Loucy (cell line): Measurements from ENCODE around the gene PLEKHB2.

ENCODE experiments used
- H2AFZ ChIP-seq: fragments of 200-600 bp; sonication (generic); 2 replicates; pipeline ENCODE4 v1.6.0; 2016; ENCODE audit warnings: antibody characterized with exemption, mild to moderate bottlenecking, low read length, moderate library complexity
- H3F3A ChIP-seq: fragments of 200-600 bp; 2 replicates; pipeline ENCODE4 v1.6.0; 2016; ENCODE audit warnings: antibody characterized with exemption, low read depth, mild to moderate bottlenecking
- H3K27me3 ChIP-seq: fragments of 200-600 bp; sonication (generic); 2 replicates; pipeline ENCODE4 v1.6.1; 2014; ENCODE audit warnings: low read length, mild to moderate bottlenecking; ENCODE audit not compliant: insufficient read depth, poor library complexity, severe bottlenecking
- H3K36me3 ChIP-seq: fragments of 200-600 bp; sonication (generic); 2 replicates; pipeline ENCODE4 v1.6.1; 2016; ENCODE audit warnings: low read length; ENCODE audit not compliant: insufficient read depth
- H3K4me1 ChIP-seq: fragments of 200-600 bp; sonication (generic); 2 replicates; pipeline ENCODE4 v1.5.1; 2014; ENCODE audit warnings: low read length, mild to moderate bottlenecking; ENCODE audit not compliant: insufficient read depth, poor library complexity, severe bottlenecking
- H3K4me2 ChIP-seq: fragments of 200-600 bp; sonication (generic); 2 replicates; pipeline ENCODE4 v1.6.0; 2014; ENCODE audit warnings: antibody characterized with exemption, low read length, low read depth, mild to moderate bottlenecking; ENCODE audit not compliant: poor library complexity, severe bottlenecking
- H3K4me3 ChIP-seq: fragments of 200-600 bp; sonication (generic); 2 replicates; pipeline ENCODE4 v1.5.1; 2014; ENCODE audit warnings: low read length, mild to moderate bottlenecking, mixed read lengths; ENCODE audit not compliant: poor library complexity, severe bottlenecking
- H3K79me2 ChIP-seq: fragments of 200-600 bp; sonication (generic); 2 replicates; pipeline ENCODE4 v1.6.1; 2014; ENCODE audit warnings: low read length; ENCODE audit not compliant: insufficient read depth
- H3K9ac ChIP-seq: fragments of 200-600 bp; sonication (generic); 2 replicates; pipeline ENCODE4 v1.6.0; 2014; ENCODE audit warnings: mild to moderate bottlenecking, low read depth, low read length, moderate library complexity; ENCODE audit not compliant: poor library complexity, severe bottlenecking
- H3K9me2 ChIP-seq: fragments of 200-600 bp; sonication (generic); replicated peaks from 2 replicates; pipeline ENCODE4 v1.6.1; 2016; ENCODE audit warnings: low read depth, low read length, mixed read lengths
- H3K9me3 ChIP-seq: fragments of 200-600 bp; sonication (generic); 2 replicates; pipeline ENCODE4 v1.6.1; 2014; ENCODE audit warnings: mild to moderate bottlenecking, antibody characterized with exemption, low read length, low read depth; ENCODE audit not compliant: insufficient read depth
- H4K20me1 ChIP-seq: fragments of 200-600 bp; sonication (generic); 2 replicates; pipeline ENCODE4 v1.6.0; 2014; ENCODE audit warnings: antibody characterized with exemption, low read length, mild to moderate bottlenecking; ENCODE audit not compliant: insufficient read depth, poor library complexity, severe bottlenecking
- CTCF ChIP-seq: fragments of 200-600 bp; sonication (generic); conservative IDR thresholded peaks from 2 replicates; pipeline ENCODE4 v1.5.1; 2014; ENCODE audit warnings: mild to moderate bottlenecking, antibody characterized with exemption, low read length
- EZH2phosphoT487 ChIP-seq: fragments of 200-600 bp; IDR thresholded peaks from 2 replicates; pipeline ENCODE4 v1.6.1; 2018; ENCODE audit warnings: antibody characterized with exemption, mild to moderate bottlenecking, moderate library complexity, borderline replicate concordance

PLEKHB2 gene

GRCh38 chr2:131058214-131058843 lies 46.8 kb upstream of the PLEKHB2 start:
- H3K27me3 ChIP-seq: no peaks in the 10 kb centered on the region
- H3K4me2 ChIP-seq: no peak overlapping the region
- peaks cover 87% of the 10 kb centered on the region; the same call in 1 of the 2 replicates for H3K36me3 ChIP-seq
- no peaks in the 10 kb centered on the region for H3K9me2 ChIP-seq
- H3K9me3 ChIP-seq: no peaks in the 10 kb centered on the region
- H3F3A ChIP-seq: no peaks in the 10 kb centered on the region
- H3K79me2 ChIP-seq: peaks cover 84% of the 10 kb centered on the region
- no peaks in the 10 kb centered on the region for H3K4me1 ChIP-seq
- TF ChIP-seq CTCF (no peak), EZH2phosphoT487 (no peak)
- H2AFZ ChIP-seq: no peak overlapping the region
- H4K20me1 ChIP-seq: peaks cover 59% of the 10 kb centered on the region
- no peak overlapping the region for H3K4me3 ChIP-seq
- H3K9ac ChIP-seq: no peak overlapping the region

DNA sequence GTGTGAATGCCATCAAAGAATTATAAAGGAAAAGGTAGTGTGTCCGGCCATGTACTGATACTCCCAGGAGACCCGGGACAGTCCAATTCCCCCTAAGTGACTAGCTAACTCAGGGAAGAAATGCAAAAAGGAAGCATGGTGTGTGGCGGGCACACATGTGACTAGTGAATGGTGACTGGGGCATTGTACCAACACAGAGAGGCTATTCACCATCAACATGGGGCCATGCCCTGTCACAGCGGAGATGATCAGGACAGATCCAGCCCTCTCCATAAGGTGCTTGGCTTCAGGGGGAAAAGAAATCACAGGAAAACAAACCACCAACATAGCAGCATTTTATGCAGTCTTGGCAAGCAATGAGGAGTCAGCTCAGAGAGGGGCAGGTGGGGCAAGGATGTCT lies 46.2 kb upstream of the PLEKHB2 start:
- no peaks in the 10 kb centered on the region for H3K4me1 ChIP-seq
- H4K20me1 ChIP-seq: peaks cover 65% of the 10 kb centered on the region
- no peak overlapping the region for H3K9ac ChIP-seq
- no peak overlapping the region for H2AFZ ChIP-seq
- no peak for TF ChIP-seq EZH2phosphoT487
- no peak for TF ChIP-seq CTCF
- H3K4me2 ChIP-seq: no peak overlapping the region
- no peaks in the 10 kb centered on the region for H3K9me3 ChIP-seq
- H3K27me3 ChIP-seq: no peaks in the 10 kb centered on the region
- peaks cover 85% of the 10 kb centered on the region; the same call in 1 of the 2 replicates for H3K36me3 ChIP-seq
- no peak overlapping the region for H3K4me3 ChIP-seq
- no peaks in the 10 kb centered on the region for H3K9me2 ChIP-seq
- peaks cover 90% of the 10 kb centered on the region for H3K79me2 ChIP-seq
- no peaks in the 10 kb centered on the region for H3F3A ChIP-seq

DNA sequence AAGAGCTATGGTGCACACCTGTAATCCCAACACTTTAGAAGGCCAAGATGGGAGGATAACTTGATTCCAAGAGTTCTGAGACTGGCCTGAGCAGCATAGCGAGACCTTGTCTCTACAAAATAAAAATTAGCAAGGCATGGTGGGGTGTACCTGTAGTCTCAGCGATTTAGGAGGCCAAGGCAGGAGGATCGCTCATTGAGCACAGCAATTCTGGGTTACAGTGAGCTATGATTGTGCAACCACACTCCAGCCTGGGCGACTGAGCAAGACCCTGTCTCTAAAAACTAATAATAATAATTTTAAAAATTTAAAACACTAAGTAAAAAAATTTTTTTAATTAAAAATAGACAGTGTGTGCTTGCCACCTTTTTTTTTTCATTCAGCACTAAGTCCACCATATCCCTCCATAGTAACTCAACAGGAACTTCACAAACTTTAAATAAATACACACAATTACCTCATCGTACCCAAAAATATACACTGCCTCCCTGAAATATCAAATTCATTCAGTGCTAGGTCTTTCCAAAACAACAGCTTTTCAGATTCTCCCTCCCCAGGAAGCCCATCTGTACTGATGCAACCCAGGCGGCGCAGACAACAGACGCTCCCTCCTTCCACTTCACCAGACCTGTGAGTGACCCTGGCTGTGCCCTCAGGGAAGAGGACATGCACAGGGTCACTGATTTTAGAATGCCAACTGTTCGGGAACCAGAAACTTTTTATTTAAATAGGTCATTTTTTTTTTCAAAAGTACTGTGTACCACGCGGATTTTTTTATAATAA lies 41.4 kb upstream of the PLEKHB2 start:
- Histone ChIP-seq H3K9ac (no peak overlapping the region), H3K9me3 (no peaks in the 10 kb centered on the region), H3K4me1 (no peaks in the 10 kb centered on the region), H3K4me2 (no peak overlapping the region), H3K4me3 (no peak overlapping the region), H3K79me2 (peaks cover 81% of the 10 kb centered on the region), H3K9me2 (no peaks in the 10 kb centered on the region), H3K36me3 (peaks cover 81% of the 10 kb centered on the region; the same call in 1 of the 2 replicates), H3K27me3 (no peaks in the 10 kb centered on the region), H2AFZ (no peak overlapping the region), H4K20me1 (peaks cover 47% of the 10 kb centered on the region), H3F3A (no peaks in the 10 kb centered on the region)
- TF ChIP-seq CTCF: no peak
- no peak for TF ChIP-seq EZH2phosphoT487
